HFFc6 (cell line): ENCODE results near the gene MEIG1. TPM values are rescaled to one million over a fixed set of nuclear protein-coding genes. Genes with fewer than 3 reads are reported as not detected.
"Not testable (repeated sequence)": the region's sequence is repeated elsewhere in the genome, so short reads cannot be mapped to it uniquely, and the experiment has no call there.

Experiments
- DNase-seq: peaks from one replicate; pipeline ENCODE4 v3.0.0-alpha.2; 2018
- H3K27ac Mint-ChIP-seq: 2 replicates; pipeline ENCODE4 v1.8.0; 2020; ENCODE audit warnings: mild to moderate bottlenecking, mixed read lengths
- H3K27me3 Mint-ChIP-seq: 2 replicates; pipeline ENCODE4 v1.8.0; 2021; ENCODE audit warnings: mild to moderate bottlenecking, moderate library complexity, mixed read lengths; ENCODE audit not compliant: insufficient read depth
- H3K36me3 Mint-ChIP-seq: 2 replicates; pipeline ENCODE4 v1.8.0; 2021; ENCODE audit warnings: low read depth, mixed read lengths
- H3K4me1 Mint-ChIP-seq: 2 replicates; pipeline ENCODE4 v1.8.0; 2020; ENCODE audit warnings: low read depth, mixed read lengths
- H3K4me3 Mint-ChIP-seq: 2 replicates; pipeline ENCODE4 v1.8.0; 2020; ENCODE audit warnings: mild to moderate bottlenecking, moderate library complexity, mixed read lengths
- H3K9me3 Mint-ChIP-seq: 2 replicates; pipeline ENCODE4 v1.8.0; 2020; ENCODE audit warnings: mild to moderate bottlenecking, mixed read lengths
- CTCF ChIP-seq: fragments of 200-600 bp; sonication (generic); IDR thresholded peaks from 2 replicates; pipeline ENCODE4 v1.5.0; 2021; ENCODE audit warnings: antibody characterized with exemption, mild to moderate bottlenecking
- total RNA-seq, 6 experiments: library from RNA; stranded (reverse); fragmentation: NEBNext Ultra II Directional; extraction: Animal tissue kit (Norgen Biotek cat#: 25700); gene quantifications; 2 replicates in 1 of 6; 3 replicates in 5 of 6; pipeline ENCODE4 v1.2.3, GENCODE V29; 2021

Gene MEIG1
- total RNA-seq, 6 experiments from 2014 or later: 0.30 to 0.57 TPM; not detected in 4

GRCh38 chr10:14958872-14959220 lies 342 bp upstream of the MEIG1 start:
- Mint-ChIP-seq H3K9me3 (no peaks in the 10 kb centered on the region), H3K4me1 (peaks cover 7% of the 10 kb centered on the region), H3K4me3 (peak overlapping the region; percentile 96), H3K27ac (peak overlapping the region; percentile 99), H3K27me3 (peaks cover 4% of the 10 kb centered on the region; the same call in 1 of the 2 replicates), H3K36me3 (no peaks in the 10 kb centered on the region)
- no peak for DNase-seq
- no peak for TF ChIP-seq CTCF

- Mint-ChIP-seq H3K9me3 (no peaks in the 10 kb centered on the region), H3K4me1 (no peaks in the 10 kb centered on the region), H3K27me3 (peaks cover 3% of the 10 kb centered on the region), H3K36me3 (no peaks in the 10 kb centered on the region), H3K4me3 (no peak overlapping the region), H3K27ac (no peak overlapping the region)
- TF ChIP-seq CTCF: no peak
- no peak for DNase-seq
These were observed 8.7 kb downstream of the MEIG1 start for GRCh38 chr10:14967897-14968296.

GRCh38 chr10:14971867-14972448 lies 12.8 kb downstream of the MEIG1 start:
- peaks cover 6% of the 10 kb centered on the region; the same call in 1 of the 2 replicates for H3K4me1 Mint-ChIP-seq
- H3K36me3 Mint-ChIP-seq: no peaks in the 10 kb centered on the region
- no peak for DNase-seq
- no peak overlapping the region for H3K4me3 Mint-ChIP-seq
- H3K27me3 Mint-ChIP-seq: peaks cover 7% of the 10 kb centered on the region
- no peaks in the 10 kb centered on the region for H3K9me3 Mint-ChIP-seq
- peak; percentile 71 for TF ChIP-seq CTCF
- H3K27ac Mint-ChIP-seq: no peak overlapping the region

GRCh38 chr10:14974153-14974998 lies 15.2 kb downstream of the MEIG1 start:
- H3K9me3 Mint-ChIP-seq, H3K4me1 Mint-ChIP-seq, DNase-seq, H3K27ac Mint-ChIP-seq, H3K27me3 Mint-ChIP-seq, H3K4me3 Mint-ChIP-seq, H3K36me3 Mint-ChIP-seq: not testable (repeated sequence)

- H3K9me3 Mint-ChIP-seq: no peaks in the 10 kb centered on the region
- no peak for DNase-seq
- H3K4me1 Mint-ChIP-seq: peaks cover 6% of the 10 kb centered on the region; the same call in 1 of the 2 replicates
- peaks cover 8% of the 10 kb centered on the region for H3K27me3 Mint-ChIP-seq
- H3K27ac Mint-ChIP-seq: no peak overlapping the region
- TF ChIP-seq CTCF: peak; percentile 41
- no peak overlapping the region; the same call in 1 of the 2 replicates for H3K4me3 Mint-ChIP-seq
- no peaks in the 10 kb centered on the region for H3K36me3 Mint-ChIP-seq
These were observed 16.6 kb downstream of the MEIG1 start for GRCh38 chr10:14975672-14976273.

GRCh38 chr10:14982744-14983143 lies 23.6 kb downstream of the MEIG1 start:
- peaks cover 15% of the 10 kb centered on the region for H3K27me3 Mint-ChIP-seq
- H3K27ac Mint-ChIP-seq: no peak overlapping the region
- no peak overlapping the region for H3K4me3 Mint-ChIP-seq
- H3K36me3 Mint-ChIP-seq: no peaks in the 10 kb centered on the region
- no peaks in the 10 kb centered on the region for H3K9me3 Mint-ChIP-seq
- no peak for DNase-seq
- no peaks in the 10 kb centered on the region for H3K4me1 Mint-ChIP-seq
- no peak for TF ChIP-seq CTCF

GRCh38 chr10:14989552-14989951 lies 30.4 kb downstream of the MEIG1 start:
- H3K27me3 Mint-ChIP-seq: peaks cover 19% of the 10 kb centered on the region
- not testable (repeated sequence) for H3K9me3 Mint-ChIP-seq, H3K4me1 Mint-ChIP-seq, H3K36me3 Mint-ChIP-seq, DNase-seq, H3K27ac Mint-ChIP-seq, H3K4me3 Mint-ChIP-seq
